Prostate gland (tissue), 2 donors: ENCODE measurements around the gene CHAF1A.

Source experiments
- CTCF ChIP-seq, 4 experiments: fragments of 200-600 bp in 2 of 4; fragments of 450-650 bp in 2 of 4; sonication (generic) in 2 of 4; IDR thresholded peaks; 1 replicate in 3 of 4; 2 replicates in 1 of 4; pipeline ENCODE4 v1.5.1; 2016 to 2019; ENCODE audit warnings: antibody characterized with exemption in 4 of 4, mild to moderate bottlenecking in 2 of 4, moderate library complexity in 2 of 4
- POLR2A ChIP-seq: fragments of 450-650 bp; IDR thresholded peaks from one replicate; pipeline ENCODE4 v1.6.1; 2016; ENCODE audit warnings: antibody characterized with exemption, mild to moderate bottlenecking
- POLR2AphosphoS5 ChIP-seq: sonication (generic); formaldehyde crosslinking; IDR thresholded peaks from one replicate; pipeline ENCODE4 v1.6.1; 2017; ENCODE audit warnings: antibody characterized with exemption

- TF ChIP-seq POLR2A, result no peak
- TF ChIP-seq CTCF (IDR thresholded peaks at IDR 0.05), result no peak
- no peak for TF ChIP-seq POLR2AphosphoS5
These were observed 85.1 kb downstream of the CHAF1A start for GRCh38 chr19:4487572-4487971.
